Choroid plexus epithelial cell (primary cell): ENCODE data around the gene TGFB2.
"Not testable (repeated sequence)": the region's sequence is repeated elsewhere in the genome, so short reads cannot be mapped to it uniquely, and the experiment has no call there.

Source experiments
- DNase-seq: peaks from one replicate; pipeline ENCODE4 v3.0.0-alpha.2; 2010; ENCODE audit warnings: low read depth
- H3K4me3 ChIP-seq: 2 replicates; pipeline ENCODE4 v1.5.1; 2011; ENCODE audit warnings: low read depth, mild to moderate bottlenecking, control low read depth, low read length, moderate library complexity
- CTCF ChIP-seq: conservative IDR thresholded peaks from 2 replicates; pipeline ENCODE4 v1.5.1; 2011; ENCODE audit warnings: low read depth, mild to moderate bottlenecking, control low read depth, inconsistent platforms, low read length, moderate library complexity

Gene TGFB2

GRCh38 chr1:218315638-218316037 lies 29.5 kb upstream of the TGFB2 start:
- TF ChIP-seq CTCF: no peak
- H3K4me3 ChIP-seq: no peak overlapping the region
- DNase-seq: no peak

GRCh38 chr1:218317061-218317460 lies 28.1 kb upstream of the TGFB2 start:
- no peak for DNase-seq
- TF ChIP-seq CTCF: no peak
- H3K4me3 ChIP-seq: no peak overlapping the region

GRCh38 chr1:218320182-218320581 lies 25.0 kb upstream of the TGFB2 start:
- H3K4me3 ChIP-seq, DNase-seq: not testable (repeated sequence)

GRCh38 chr1:218322762-218323161 lies 22.4 kb upstream of the TGFB2 start:
- DNase-seq: no peak
- TF ChIP-seq CTCF: no peak
- no peak overlapping the region for H3K4me3 ChIP-seq

GRCh38 chr1:218323568-218324225 lies 21.4 kb upstream of the TGFB2 start:
- TF ChIP-seq CTCF: no peak
- DNase-seq: no peak

GRCh38 chr1:218324226-218324580 lies 20.9 kb upstream of the TGFB2 start:
- no peak overlapping the region for H3K4me3 ChIP-seq
- TF ChIP-seq CTCF: no peak
- DNase-seq: no peak

More at GRCh38 chr1:218323568-218324225, 21.4 kb upstream of the TGFB2 start:
- H3K4me3 ChIP-seq: no peak overlapping the region

- no peak overlapping the region for H3K4me3 ChIP-seq
- no peak for TF ChIP-seq CTCF
- no peak for DNase-seq
Measured at GRCh38 chr1:218328769-218329168, 16.4 kb upstream of the TGFB2 start.
